IMR-90 (cell line): Measurements from ENCODE around the gene ANXA3.

Experiments
- BHLHE40 ChIP-seq: fragments of 150-350 bp; IDR thresholded peaks from 2 replicates; pipeline ENCODE4 v1.6.1; 2016; ENCODE audit warnings: mild to moderate bottlenecking, low read depth, low read length
- CHD1 ChIP-seq: IDR thresholded peaks from 2 replicates; pipeline ENCODE4 v1.6.1; 2012; ENCODE audit warnings: low read depth, low read length, improper control_type of control experiment
- MAFK ChIP-seq: IDR thresholded peaks from 2 replicates; pipeline ENCODE4 v1.6.1; 2012; ENCODE audit warnings: low read depth, low read length, improper control_type of control experiment
- MXI1 ChIP-seq: IDR thresholded peaks from 2 replicates; pipeline ENCODE4 v1.6.1; 2012; ENCODE audit warnings: low read depth, mild to moderate bottlenecking, low read length, moderate library complexity, borderline replicate concordance
- NFE2L2 ChIP-seq: fragments of 150-350 bp; IDR thresholded peaks from 2 replicates; pipeline ENCODE4 v1.6.1; 2016; ENCODE audit warnings: low read depth, mild to moderate bottlenecking, low read length
- POLR2A ChIP-seq: IDR thresholded peaks from 2 replicates; pipeline ENCODE4 v1.6.1; 2012; ENCODE audit warnings: mild to moderate bottlenecking, low read depth, low read length
- RFX5 ChIP-seq: IDR thresholded peaks from 2 replicates; pipeline ENCODE4 v1.8.0; 2012; ENCODE audit warnings: low read depth, mild to moderate bottlenecking, low read length, moderate library complexity
- TF ChIP-seq, protein P1 (sequence below): conservative IDR thresholded peaks from 2 replicates; pipeline ENCODE4 v1.5.1; 2012; ENCODE audit warnings: mild to moderate bottlenecking, low read depth, low read length, improper control_type of control experiment
- TF ChIP-seq, protein P2 (sequence below): fragments of 150-350 bp; IDR thresholded peaks from 2 replicates; pipeline ENCODE4 v1.6.1; 2017; ENCODE audit warnings: mild to moderate bottlenecking, antibody characterized with exemption, low read length, low read depth
- TF ChIP-seq, protein P3 (sequence below): fragments of 150-350 bp; IDR thresholded peaks from 2 replicates; pipeline ENCODE4 v1.6.1; 2016; ENCODE audit warnings: low read depth, mild to moderate bottlenecking, low read length, moderate library complexity, borderline replicate concordance

- TF ChIP-seq, protein P1, sequence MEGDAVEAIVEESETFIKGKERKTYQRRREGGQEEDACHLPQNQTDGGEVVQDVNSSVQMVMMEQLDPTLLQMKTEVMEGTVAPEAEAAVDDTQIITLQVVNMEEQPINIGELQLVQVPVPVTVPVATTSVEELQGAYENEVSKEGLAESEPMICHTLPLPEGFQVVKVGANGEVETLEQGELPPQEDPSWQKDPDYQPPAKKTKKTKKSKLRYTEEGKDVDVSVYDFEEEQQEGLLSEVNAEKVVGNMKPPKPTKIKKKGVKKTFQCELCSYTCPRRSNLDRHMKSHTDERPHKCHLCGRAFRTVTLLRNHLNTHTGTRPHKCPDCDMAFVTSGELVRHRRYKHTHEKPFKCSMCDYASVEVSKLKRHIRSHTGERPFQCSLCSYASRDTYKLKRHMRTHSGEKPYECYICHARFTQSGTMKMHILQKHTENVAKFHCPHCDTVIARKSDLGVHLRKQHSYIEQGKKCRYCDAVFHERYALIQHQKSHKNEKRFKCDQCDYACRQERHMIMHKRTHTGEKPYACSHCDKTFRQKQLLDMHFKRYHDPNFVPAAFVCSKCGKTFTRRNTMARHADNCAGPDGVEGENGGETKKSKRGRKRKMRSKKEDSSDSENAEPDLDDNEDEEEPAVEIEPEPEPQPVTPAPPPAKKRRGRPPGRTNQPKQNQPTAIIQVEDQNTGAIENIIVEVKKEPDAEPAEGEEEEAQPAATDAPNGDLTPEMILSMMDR: no peak
- no peak for TF ChIP-seq MXI1
- no peak for TF ChIP-seq POLR2A
- no peak for TF ChIP-seq BHLHE40
- TF ChIP-seq, protein P2, sequence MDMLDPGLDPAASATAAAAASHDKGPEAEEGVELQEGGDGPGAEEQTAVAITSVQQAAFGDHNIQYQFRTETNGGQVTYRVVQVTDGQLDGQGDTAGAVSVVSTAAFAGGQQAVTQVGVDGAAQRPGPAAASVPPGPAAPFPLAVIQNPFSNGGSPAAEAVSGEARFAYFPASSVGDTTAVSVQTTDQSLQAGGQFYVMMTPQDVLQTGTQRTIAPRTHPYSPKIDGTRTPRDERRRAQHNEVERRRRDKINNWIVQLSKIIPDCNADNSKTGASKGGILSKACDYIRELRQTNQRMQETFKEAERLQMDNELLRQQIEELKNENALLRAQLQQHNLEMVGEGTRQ: no peak
- no peak for TF ChIP-seq NFE2L2
- TF ChIP-seq, protein P3, sequence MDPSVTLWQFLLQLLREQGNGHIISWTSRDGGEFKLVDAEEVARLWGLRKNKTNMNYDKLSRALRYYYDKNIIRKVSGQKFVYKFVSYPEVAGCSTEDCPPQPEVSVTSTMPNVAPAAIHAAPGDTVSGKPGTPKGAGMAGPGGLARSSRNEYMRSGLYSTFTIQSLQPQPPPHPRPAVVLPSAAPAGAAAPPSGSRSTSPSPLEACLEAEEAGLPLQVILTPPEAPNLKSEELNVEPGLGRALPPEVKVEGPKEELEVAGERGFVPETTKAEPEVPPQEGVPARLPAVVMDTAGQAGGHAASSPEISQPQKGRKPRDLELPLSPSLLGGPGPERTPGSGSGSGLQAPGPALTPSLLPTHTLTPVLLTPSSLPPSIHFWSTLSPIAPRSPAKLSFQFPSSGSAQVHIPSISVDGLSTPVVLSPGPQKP: no peak
- TF ChIP-seq RFX5: no peak
- no peak for TF ChIP-seq CHD1
- no peak for TF ChIP-seq MAFK
Measured at GRCh38 chr4:78659665-78660064, 108.1 kb downstream of the ANXA3 start.
